ENCODE data around the gene CD79A.

Gene CD79A

DNA sequence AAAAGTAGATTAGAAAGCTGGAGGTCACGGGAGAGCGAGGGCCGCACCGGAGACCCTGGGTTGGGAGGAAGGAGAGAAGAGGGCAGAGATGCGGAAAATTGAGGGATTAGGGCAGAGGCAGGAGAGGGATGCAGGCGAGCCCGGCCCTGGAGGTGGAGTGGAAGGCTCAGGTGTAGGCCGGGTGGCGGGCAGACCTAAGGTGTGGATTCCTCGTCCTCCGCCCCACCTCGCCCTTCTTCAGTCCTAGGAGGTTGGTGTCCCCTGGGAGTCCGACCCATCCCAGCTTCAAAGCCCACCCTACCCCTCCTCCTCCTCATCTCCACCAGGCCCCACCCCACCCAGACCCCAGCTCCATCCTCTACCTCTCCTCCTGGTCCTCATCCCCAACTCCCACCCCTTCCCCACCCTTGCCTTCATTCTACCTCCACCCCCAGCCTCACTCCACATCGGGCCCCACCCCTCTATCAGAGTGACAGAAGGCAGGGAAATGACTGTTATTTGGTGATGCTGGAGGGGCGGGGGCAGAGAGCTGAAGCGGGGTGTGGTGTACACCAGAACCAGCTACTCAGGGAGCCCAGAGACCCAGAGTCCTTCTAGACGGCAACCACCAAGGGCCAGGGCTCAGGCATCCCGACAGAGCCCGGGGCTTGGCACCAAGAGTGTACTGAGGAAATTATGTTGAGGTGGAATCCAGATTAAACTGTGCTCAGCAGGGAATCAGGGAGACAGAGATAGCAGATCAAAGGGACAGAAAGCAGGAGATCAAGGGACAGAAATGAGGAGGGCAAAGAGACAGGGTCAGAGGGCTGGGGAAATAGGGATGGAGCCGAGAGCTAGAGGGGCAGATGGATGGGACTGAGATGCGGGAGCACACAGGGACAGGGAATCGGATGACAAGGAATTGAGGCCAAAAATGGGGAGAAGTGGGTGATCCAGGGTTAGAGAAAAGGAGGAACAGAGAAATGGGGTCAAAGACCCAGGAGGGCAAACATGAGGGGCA is 44.8 kb downstream of the CD79A start:
- no peak overlapping the region for H3K27ac Mint-ChIP-seq

DNA sequence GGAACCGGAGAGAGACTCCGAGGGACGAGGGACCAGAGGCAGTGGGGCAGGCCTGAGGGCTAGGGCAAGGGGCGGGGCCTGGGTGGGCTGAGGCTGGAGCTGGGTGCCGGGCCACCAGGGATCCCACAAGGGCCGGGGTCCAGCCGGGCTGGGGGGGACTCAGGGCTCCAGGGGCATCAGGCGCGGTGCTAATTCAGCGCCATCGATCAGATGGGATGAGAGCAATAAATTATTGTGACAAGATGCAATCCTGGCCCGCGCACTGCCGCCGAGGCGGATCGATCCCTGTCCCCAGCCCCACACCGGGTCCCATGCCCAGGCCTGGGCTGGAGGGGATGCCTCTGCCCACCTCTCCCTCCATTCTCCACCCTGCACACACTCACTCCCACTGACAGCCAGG is 45.5 kb downstream of the CD79A start:
- no peak overlapping the region for H3K27ac Mint-ChIP-seq
- H3K36me3 Mint-ChIP-seq (ENCODE audit: low read depth): no peaks in the 10 kb centered on the region

More for the DNA sequence above, 44.8 kb downstream of the CD79A start:
- Mint-ChIP-seq H3K4me3 (no peak overlapping the region), H3K9me3 (no peaks in the 10 kb centered on the region), H3K27me3 (peaks cover 9% of the 10 kb centered on the region), H3K36me3 (ENCODE audit: low read depth) (no peaks in the 10 kb centered on the region), H3K4me1 (ENCODE audit: low read depth) (peaks cover 15% of the 10 kb centered on the region)
- DNase-seq: no peak

GRCh38 chr19:41923045-41923788 is 46.1 kb downstream of the CD79A start:
- no peak for DNase-seq
- H3K36me3 Mint-ChIP-seq (ENCODE audit: low read depth): no peaks in the 10 kb centered on the region
- peak overlapping the region; percentile 31 for H3K27ac Mint-ChIP-seq
- peaks cover 17% of the 10 kb centered on the region for H3K4me1 Mint-ChIP-seq (ENCODE audit: low read depth)
- H3K4me3 Mint-ChIP-seq: no peak overlapping the region
- H3K27me3 Mint-ChIP-seq: peaks cover 9% of the 10 kb centered on the region
- no peaks in the 10 kb centered on the region for H3K9me3 Mint-ChIP-seq

More for the DNA sequence above, 45.5 kb downstream of the CD79A start:
- DNase-seq: no peak
- Mint-ChIP-seq H3K4me1 (ENCODE audit: low read depth) (peaks cover 15% of the 10 kb centered on the region), H3K4me3 (no peak overlapping the region), H3K27me3 (peaks cover 9% of the 10 kb centered on the region), H3K9me3 (no peaks in the 10 kb centered on the region)

DNA sequence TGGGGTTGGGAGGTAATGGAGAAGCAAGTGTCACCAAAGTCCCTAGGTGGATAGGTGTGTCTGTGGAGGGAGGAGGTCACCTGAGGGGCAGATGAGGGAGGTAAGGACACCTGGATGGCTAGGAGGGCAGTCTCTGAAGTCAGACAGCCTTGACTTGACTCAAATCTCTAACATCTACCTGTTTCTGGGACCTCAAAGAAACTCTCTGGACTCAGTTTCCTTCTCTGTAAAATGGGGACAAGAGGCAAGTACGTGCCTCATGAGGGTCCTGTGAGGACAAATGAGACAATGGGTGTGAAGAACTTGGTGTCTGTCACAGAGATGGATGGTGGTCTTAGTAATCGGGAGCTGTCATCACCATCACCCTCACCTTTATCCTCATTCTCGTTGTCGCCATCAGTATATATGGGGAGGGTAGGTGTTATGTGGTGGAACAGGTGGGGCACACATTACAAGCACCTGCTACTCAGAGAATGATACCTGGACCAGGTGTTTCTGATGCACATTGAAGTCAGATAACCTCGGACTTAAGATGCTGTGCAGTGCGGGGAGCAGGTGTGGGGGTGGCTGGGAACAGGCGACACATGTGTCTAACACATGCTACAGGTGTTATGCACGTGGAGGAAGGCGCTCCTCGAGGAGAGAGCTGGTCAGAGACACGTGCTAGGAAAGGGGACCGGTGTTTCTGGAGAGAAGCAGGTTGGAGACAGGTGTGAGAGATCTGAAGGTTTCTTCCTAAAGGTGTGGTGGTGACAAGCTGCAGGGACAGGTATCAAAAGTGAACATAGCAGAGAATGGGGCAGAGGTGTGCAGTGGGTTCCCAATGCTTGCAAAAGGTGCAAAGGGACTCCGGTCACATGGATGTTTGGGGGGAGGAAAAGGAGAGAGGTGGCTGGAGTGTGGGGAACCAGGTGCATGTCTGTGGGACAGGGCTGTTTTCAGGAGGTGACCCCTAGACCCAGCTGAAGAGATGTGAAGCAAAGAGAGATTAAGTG is 47.4 kb downstream of the CD79A start:
- Mint-ChIP-seq H3K27me3 (peaks cover 9% of the 10 kb centered on the region), H3K4me1 (ENCODE audit: low read depth) (peaks cover 24% of the 10 kb centered on the region), H3K36me3 (ENCODE audit: low read depth) (no peaks in the 10 kb centered on the region), H3K27ac (no peak overlapping the region), H3K4me3 (no peak overlapping the region), H3K9me3 (no peaks in the 10 kb centered on the region)
- no peak for DNase-seq

GRCh38 chr19:41925208-41926003 is 48.3 kb downstream of the CD79A start:
- H3K27me3 Mint-ChIP-seq: peaks cover 12% of the 10 kb centered on the region
- no peaks in the 10 kb centered on the region for H3K36me3 Mint-ChIP-seq (ENCODE audit: low read depth)
- no peaks in the 10 kb centered on the region for H3K9me3 Mint-ChIP-seq

DNA sequence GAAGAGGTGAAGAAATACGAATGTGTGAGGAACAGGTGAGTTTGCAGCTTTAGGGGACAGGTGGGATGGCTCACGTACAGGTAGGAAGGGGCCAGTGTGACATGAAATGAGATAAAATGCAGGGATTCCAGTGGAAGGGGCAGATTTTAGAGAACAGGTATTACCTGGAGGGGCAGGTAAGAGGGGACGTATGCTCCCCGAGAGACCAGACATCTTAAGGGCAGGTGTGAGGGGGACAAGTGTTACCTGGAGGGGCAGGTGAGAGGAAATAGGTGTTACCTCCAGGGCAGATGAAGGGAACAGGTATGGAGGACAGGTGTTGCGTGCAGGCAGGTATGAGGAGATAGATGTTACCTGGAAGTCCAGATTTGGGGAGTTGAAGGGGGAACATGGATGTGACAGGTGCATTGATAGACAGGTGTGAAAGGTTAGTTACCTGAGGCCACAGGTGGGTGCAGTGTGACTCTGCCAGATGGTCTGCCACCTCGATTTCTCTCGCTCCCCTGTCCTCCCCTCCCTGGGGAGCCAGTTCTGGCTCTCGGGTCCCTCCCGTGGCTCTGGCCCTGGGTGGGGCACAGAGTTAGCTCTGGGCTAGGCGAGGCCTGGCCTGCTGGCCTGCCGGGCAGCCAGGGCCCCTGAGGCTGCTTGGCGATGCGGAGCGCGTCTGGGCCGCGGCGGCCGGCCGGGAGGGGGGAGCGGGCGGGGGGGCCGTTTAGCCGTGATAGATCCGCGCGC is 49.1 kb downstream of the CD79A start:
- H3K4me3 Mint-ChIP-seq: no peak overlapping the region
- peaks cover 12% of the 10 kb centered on the region for H3K27me3 Mint-ChIP-seq
- no peaks in the 10 kb centered on the region for H3K36me3 Mint-ChIP-seq (ENCODE audit: low read depth)
- H3K4me1 Mint-ChIP-seq (ENCODE audit: low read depth): peaks cover 36% of the 10 kb centered on the region
- no peak overlapping the region for H3K27ac Mint-ChIP-seq
- no peaks in the 10 kb centered on the region for H3K9me3 Mint-ChIP-seq
- DNase-seq: no peak

More at GRCh38 chr19:41925208-41926003, 48.3 kb downstream of the CD79A start:
- Mint-ChIP-seq H3K27ac (no peak overlapping the region), H3K4me1 (ENCODE audit: low read depth) (peaks cover 33% of the 10 kb centered on the region), H3K4me3 (no peak overlapping the region)
- no peak for DNase-seq

GRCh38 chr19:41926763-41927496 is 49.9 kb downstream of the CD79A start:
- H3K27me3 Mint-ChIP-seq: peaks cover 8% of the 10 kb centered on the region

GRCh38 chr19:41927497-41928192 is 50.6 kb downstream of the CD79A start:
- no peak for DNase-seq
- Mint-ChIP-seq H3K9me3 (no peaks in the 10 kb centered on the region), H3K27ac (no peak overlapping the region), H3K36me3 (ENCODE audit: low read depth) (no peaks in the 10 kb centered on the region), H3K4me1 (ENCODE audit: low read depth) (peaks cover 28% of the 10 kb centered on the region), H3K27me3 (peaks cover 3% of the 10 kb centered on the region), H3K4me3 (no peak overlapping the region)

More at GRCh38 chr19:41926763-41927496, 49.9 kb downstream of the CD79A start:
- Mint-ChIP-seq H3K4me1 (ENCODE audit: low read depth) (peaks cover 33% of the 10 kb centered on the region), H3K4me3 (no peak overlapping the region), H3K36me3 (ENCODE audit: low read depth) (no peaks in the 10 kb centered on the region), H3K9me3 (no peaks in the 10 kb centered on the region), H3K27ac (no peak overlapping the region)
- no peak for DNase-seq

- no peaks in the 10 kb centered on the region for H3K36me3 Mint-ChIP-seq (ENCODE audit: low read depth)
- H3K9me3 Mint-ChIP-seq: no peaks in the 10 kb centered on the region
- H3K27ac Mint-ChIP-seq: peak within 1 kb of the TSS; percentile 66
- peak; percentile 64 for DNase-seq
- peaks cover 25% of the 10 kb centered on the region for H3K4me1 Mint-ChIP-seq (ENCODE audit: low read depth)
- H3K27me3 Mint-ChIP-seq: peaks cover 3% of the 10 kb centered on the region
- peak within 1 kb of the TSS; percentile 79 for H3K4me3 Mint-ChIP-seq
Measured at GRCh38 chr19:41928221-41928683, 51.2 kb downstream of the CD79A start, which contains the start of gene ERFL. TSS of gene ERFL (minus strand) at chr19:41928449. CDS start at chr19:41912919, 15,530 bp downstream.

GRCh38 chr19:41928754-41929535 is 51.9 kb downstream of the CD79A start:
- peaks cover 30% of the 10 kb centered on the region for H3K4me1 Mint-ChIP-seq (ENCODE audit: low read depth)
- peak; percentile 67 for DNase-seq
- no peaks in the 10 kb centered on the region for H3K9me3 Mint-ChIP-seq
- H3K27ac Mint-ChIP-seq: peak overlapping the region; percentile 66
- H3K27me3 Mint-ChIP-seq: peaks cover 3% of the 10 kb centered on the region
- H3K4me3 Mint-ChIP-seq: peak overlapping the region; percentile 79
- no peaks in the 10 kb centered on the region for H3K36me3 Mint-ChIP-seq (ENCODE audit: low read depth)

DNA sequence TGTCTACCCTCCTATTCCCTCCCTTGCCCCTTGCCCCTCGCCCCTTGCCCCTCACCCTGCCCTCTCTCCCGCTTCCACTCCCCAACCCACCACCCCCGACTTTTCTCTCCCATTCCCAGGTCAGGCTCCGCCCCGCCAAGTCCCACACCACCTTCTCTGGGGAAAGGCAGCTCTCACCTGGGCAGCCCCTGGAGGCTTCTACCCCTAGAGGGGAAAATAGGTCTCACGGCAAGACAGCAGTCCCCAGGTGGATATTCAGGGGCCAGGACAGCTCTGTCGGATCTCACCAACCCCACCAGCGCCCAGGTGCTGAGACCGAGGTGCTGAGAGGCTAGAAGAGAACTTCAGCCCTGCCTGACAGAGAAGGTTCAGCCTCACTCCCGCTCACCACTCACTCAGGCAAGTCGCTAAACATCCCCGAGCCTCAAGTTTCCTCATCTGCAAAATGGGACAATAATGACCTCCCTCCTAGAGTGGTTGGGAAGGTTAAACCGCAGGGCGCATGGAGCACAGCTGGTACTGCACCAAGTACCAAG is 52.5 kb downstream of the CD79A start:
- Mint-ChIP-seq H3K9me3 (no peaks in the 10 kb centered on the region), H3K27ac (no peak overlapping the region), H3K27me3 (peaks cover 3% of the 10 kb centered on the region), H3K4me1 (ENCODE audit: low read depth) (peaks cover 36% of the 10 kb centered on the region), H3K4me3 (peak overlapping the region; percentile 79), H3K36me3 (ENCODE audit: low read depth) (no peaks in the 10 kb centered on the region)
- DNase-seq: no peak
